Measurements from ENCODE around the gene GAB1. TPM values are rescaled to one million over a fixed set of nuclear protein-coding genes. Genes with fewer than 3 reads are reported as not detected.
A peak's percentile ranks its signal among the peaks of the same experiment; 100 is the strongest.

GAB1 gene
- total RNA-seq, 3 donors from 2014 or later (not counting 1 experiment from before 2014, with no cell fraction given): 11.5 to 25.4 (median 11.9) TPM

DNA sequence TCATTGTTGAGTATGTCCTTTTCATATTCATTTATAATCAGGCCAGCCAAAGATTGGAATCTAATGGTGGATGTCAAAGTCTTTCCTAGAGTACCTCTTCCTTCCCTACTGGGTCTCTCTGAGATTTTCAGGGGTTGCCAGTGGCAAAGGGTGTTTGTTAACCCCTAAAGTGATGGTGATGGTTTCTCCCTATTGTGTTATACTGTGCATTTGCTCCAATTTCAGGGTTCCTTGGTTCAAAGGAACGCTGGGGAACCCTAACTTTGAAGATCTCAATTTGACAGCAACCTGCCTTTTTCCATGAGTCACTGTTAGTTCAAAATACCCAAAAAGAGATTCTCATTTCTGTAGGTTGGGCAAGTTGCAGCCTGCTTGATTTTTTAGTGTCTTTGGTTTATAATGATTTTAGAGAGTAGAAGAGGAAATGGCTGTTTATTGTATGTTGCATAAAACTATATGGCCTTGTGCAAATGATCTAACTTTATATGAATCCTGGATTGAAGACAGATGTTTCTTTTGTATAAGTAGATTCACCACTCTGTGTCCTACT, 23.0 kb downstream of the GAB1 start:
- ATAC-seq: no peak
- Histone ChIP-seq H3K4me3 (ENCODE audit: low read length) (no peak overlapping the region), H3K27ac (ENCODE audit: low read length) (peak overlapping the region; percentile 75), H3K27me3 (ENCODE audit: control insufficient read depth, insufficient read depth, low read length) (no peaks in the 10 kb centered on the region), H3K36me3 (ENCODE audit: control insufficient read depth, insufficient read depth, low read length) (no peaks in the 10 kb centered on the region), H3K9me3 (ENCODE audit: control insufficient read depth, insufficient read depth, low read length) (no peaks in the 10 kb centered on the region), H3K4me1 (ENCODE audit: control insufficient read depth, insufficient read depth, low read length) (peaks cover 46% of the 10 kb centered on the region)
- intact Hi-C loops (cut with micrococcal nuclease): loop anchor here (10.0 kb wide), 1 partner anchor 45 kb away; no protein-coding TSS in a partner anchor
- TF ChIP-seq, protein P1, sequence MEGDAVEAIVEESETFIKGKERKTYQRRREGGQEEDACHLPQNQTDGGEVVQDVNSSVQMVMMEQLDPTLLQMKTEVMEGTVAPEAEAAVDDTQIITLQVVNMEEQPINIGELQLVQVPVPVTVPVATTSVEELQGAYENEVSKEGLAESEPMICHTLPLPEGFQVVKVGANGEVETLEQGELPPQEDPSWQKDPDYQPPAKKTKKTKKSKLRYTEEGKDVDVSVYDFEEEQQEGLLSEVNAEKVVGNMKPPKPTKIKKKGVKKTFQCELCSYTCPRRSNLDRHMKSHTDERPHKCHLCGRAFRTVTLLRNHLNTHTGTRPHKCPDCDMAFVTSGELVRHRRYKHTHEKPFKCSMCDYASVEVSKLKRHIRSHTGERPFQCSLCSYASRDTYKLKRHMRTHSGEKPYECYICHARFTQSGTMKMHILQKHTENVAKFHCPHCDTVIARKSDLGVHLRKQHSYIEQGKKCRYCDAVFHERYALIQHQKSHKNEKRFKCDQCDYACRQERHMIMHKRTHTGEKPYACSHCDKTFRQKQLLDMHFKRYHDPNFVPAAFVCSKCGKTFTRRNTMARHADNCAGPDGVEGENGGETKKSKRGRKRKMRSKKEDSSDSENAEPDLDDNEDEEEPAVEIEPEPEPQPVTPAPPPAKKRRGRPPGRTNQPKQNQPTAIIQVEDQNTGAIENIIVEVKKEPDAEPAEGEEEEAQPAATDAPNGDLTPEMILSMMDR (IDR thresholded peaks at IDR 0.05): no peak
- Mint-ChIP-seq H3K27ac (peak overlapping the region; percentile 84 to 91), H3K9me3 (no peaks in the 10 kb centered on the region), H3K36me3 (no peaks in the 10 kb centered on the region), H3K4me1 (peaks cover 43 to 55% of the 10 kb centered on the region in 2 donors), H3K4me3 (peak overlapping the region; percentile 84), H3K27me3 (ENCODE audit: low read depth in 2 of 2) (no peaks in the 10 kb centered on the region)
- 33% methylated on average over 1 of the region's 1 CpG for WGBS (ENCODE audit: insufficient coverage)
- DNase-seq: no peak

DNA sequence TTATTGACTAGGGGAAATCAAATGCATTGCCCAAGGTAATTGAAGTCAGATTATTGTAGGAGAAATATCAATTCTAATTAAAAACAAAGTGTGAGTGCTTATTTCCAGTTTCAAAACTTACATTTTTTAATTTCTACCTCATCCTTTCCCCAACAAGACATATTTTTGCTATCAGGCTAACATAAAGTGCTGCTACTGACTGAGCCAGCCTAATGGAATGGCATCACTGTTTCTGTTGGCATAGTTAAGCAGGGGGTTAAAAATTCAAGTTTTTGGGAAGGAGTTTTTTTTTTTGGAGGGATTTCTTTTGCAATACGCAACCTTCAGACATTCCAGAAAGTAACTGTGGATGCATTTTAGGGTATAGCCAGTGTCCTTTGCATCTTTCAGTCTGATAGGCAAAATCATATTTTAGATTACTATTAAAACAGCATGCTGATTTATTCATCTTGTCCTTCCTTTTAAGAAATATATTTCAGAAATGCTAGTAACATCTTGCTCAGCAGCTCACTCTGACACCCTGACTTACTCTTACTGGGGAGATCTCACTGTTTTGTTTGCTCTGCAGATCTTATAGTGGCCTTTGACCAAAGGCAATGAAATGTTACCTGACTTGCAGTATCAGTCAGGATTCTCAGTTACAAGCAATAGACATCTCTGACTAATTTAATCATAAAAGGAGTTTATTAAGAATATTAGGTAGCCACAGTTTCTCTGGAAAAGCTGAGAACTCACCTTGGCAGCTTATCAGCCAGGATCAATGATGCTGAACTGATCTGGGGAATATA, 24.4 kb downstream of the GAB1 start:
- no peak overlapping the region for H3K4me3 ChIP-seq (ENCODE audit: low read length)
- Mint-ChIP-seq H3K4me1 (peaks cover 43 to 49% of the 10 kb centered on the region in 2 donors), H3K4me3 (no peak overlapping the region), H3K36me3 (no peaks in the 10 kb centered on the region), H3K27ac (peak overlapping the region; percentile 84 to 91), H3K27me3 (ENCODE audit: low read depth in 2 of 2) (no peaks in the 10 kb centered on the region), H3K9me3 (no peaks in the 10 kb centered on the region)
- 80% methylated on average over 1 of the region's 1 CpG for WGBS (ENCODE audit: insufficient coverage)
- DNase-seq (no peak), ATAC-seq (no peak)
- TF ChIP-seq, protein P1 (IDR thresholded peaks at IDR 0.05): no peak
- intact Hi-C loops (cut with micrococcal nuclease): no loop called here
- H3K9me3 ChIP-seq (ENCODE audit: control insufficient read depth, insufficient read depth, low read length): no peaks in the 10 kb centered on the region
- H3K27ac ChIP-seq (ENCODE audit: low read length): peak overlapping the region; percentile 66
- peaks cover 44% of the 10 kb centered on the region for H3K4me1 ChIP-seq (ENCODE audit: control insufficient read depth, insufficient read depth, low read length)
- no peaks in the 10 kb centered on the region for H3K27me3 ChIP-seq (ENCODE audit: control insufficient read depth, insufficient read depth, low read length)
- H3K36me3 ChIP-seq (ENCODE audit: control insufficient read depth, insufficient read depth, low read length): no peaks in the 10 kb centered on the region

DNA sequence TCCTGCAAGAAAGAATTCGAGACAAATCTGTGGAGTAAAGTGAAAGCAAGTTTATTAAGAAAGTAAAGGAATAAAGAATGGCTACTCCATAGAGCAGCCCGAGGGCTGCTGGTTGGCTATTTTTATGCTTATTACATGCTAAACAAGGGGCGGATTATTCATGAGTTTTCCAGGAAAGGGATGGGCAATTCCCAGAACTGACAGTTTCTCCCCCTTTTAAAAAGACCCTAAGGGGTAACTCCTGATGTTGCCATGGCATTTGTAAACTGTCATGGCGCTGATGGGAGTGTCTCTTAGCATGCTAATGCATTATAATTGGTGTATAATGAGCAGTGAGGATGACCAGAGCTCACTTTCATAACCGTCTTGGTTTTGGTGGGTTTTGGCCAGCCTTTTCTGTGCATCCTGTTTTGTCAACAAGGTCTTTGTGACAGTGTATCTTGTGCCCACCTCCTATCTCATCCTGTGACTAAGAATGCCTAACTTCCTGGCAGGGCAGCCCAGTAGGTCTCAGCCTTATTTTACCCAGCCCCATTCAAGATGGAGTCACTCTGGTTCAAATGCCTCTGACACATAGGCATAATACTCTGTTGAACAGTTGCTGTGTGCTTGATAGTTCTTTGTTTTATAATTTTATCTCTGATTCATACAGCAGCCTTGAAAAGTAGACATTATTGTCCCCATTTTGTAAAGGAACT, 25.8 kb downstream of the GAB1 start:
- Histone ChIP-seq H3K36me3 (ENCODE audit: control insufficient read depth, insufficient read depth, low read length) (no peaks in the 10 kb centered on the region), H3K27me3 (ENCODE audit: control insufficient read depth, insufficient read depth, low read length) (no peaks in the 10 kb centered on the region), H3K4me1 (ENCODE audit: control insufficient read depth, insufficient read depth, low read length) (peaks cover 40% of the 10 kb centered on the region), H3K9me3 (ENCODE audit: control insufficient read depth, insufficient read depth, low read length) (no peaks in the 10 kb centered on the region), H3K4me3 (ENCODE audit: low read length) (no peak overlapping the region), H3K27ac (ENCODE audit: low read length) (peak overlapping the region; percentile 66)
- ATAC-seq (peak in 2 of 3 donors; percentile 7 to 67), DNase-seq (no peak)
- WGBS (ENCODE audit: insufficient coverage): 72% methylated on average over 5 of the region's 5 CpGs
- intact Hi-C loops (cut with micrococcal nuclease): no loop called here
- Mint-ChIP-seq H3K9me3 (no peaks in the 10 kb centered on the region), H3K4me1 (peaks cover 37 to 41% of the 10 kb centered on the region in 2 donors), H3K27me3 (ENCODE audit: low read depth in 2 of 2) (no peaks in the 10 kb centered on the region), H3K4me3 (no peak overlapping the region), H3K27ac (peak overlapping the region; percentile 32 to 41), H3K36me3 (no peaks in the 10 kb centered on the region)
- TF ChIP-seq, protein P1 (IDR thresholded peaks at IDR 0.05): no peak
